ENCODE data around the gene SLC25A42.
"Not testable (repeated sequence)": the region's sequence is repeated elsewhere in the genome, so short reads cannot be mapped to it uniquely, and the experiment has no call there.

SLC25A42 gene

GRCh38 chr19:19063183-19064097 lies at the start of gene SLC25A42:
TSS of gene SLC25A42 (plus strand) at chr19:19063994. CDS start at chr19:19096125, 32,131 bp downstream.
- peak; percentile 98 for DNase-seq

GRCh38 chr19:19021115-19021514 lies 42.7 kb upstream of the SLC25A42 start:
- no peak for DNase-seq

GRCh38 chr19:19022380-19022961 lies 41.3 kb upstream of the SLC25A42 start:
- DNase-seq, result no peak

GRCh38 chr19:19023376-19023775 lies 40.4 kb upstream of the SLC25A42 start:
- not testable (repeated sequence) for DNase-seq

GRCh38 chr19:19025861-19026260 lies 37.9 kb upstream of the SLC25A42 start:
- DNase-seq, result no peak

- no peak for DNase-seq
These were observed 37.4 kb upstream of the SLC25A42 start for GRCh38 chr19:19026299-19026971.

GRCh38 chr19:19027228-19027627 lies 36.6 kb upstream of the SLC25A42 start:
- DNase-seq, result no peak

GRCh38 chr19:19028526-19028925 lies 35.3 kb upstream of the SLC25A42 start:
- DNase-seq, result no peak

GRCh38 chr19:19031891-19032290 lies 31.9 kb upstream of the SLC25A42 start:
- no peak for DNase-seq

- DNase-seq, result peak; percentile 47
These were observed 31.2 kb upstream of the SLC25A42 start for GRCh38 chr19:19032420-19033175.

GRCh38 chr19:19033176-19033425 lies 30.7 kb upstream of the SLC25A42 start:
- no peak for DNase-seq

GRCh38 chr19:19033426-19034203 lies 30.2 kb upstream of the SLC25A42 start, which contains the start of the genes ARMC6 and SUGP2:
TSS of gene ARMC6 (plus strand) at chr19:19033603. CDS start at chr19:19034210, 607 bp downstream.
TSS of gene SUGP2 (minus strand) at chr19:19033517. CDS start at chr19:19031071, 2,446 bp downstream.
- DNase-seq, result peak; percentile 56

- DNase-seq, result peak; percentile 54
These were observed 29.6 kb upstream of the SLC25A42 start for GRCh38 chr19:19034204-19034624.

- no peak for DNase-seq
These were observed 23.9 kb upstream of the SLC25A42 start for GRCh38 chr19:19039901-19040300.

GRCh38 chr19:19040417-19040816 lies 23.4 kb upstream of the SLC25A42 start:
- no peak for DNase-seq

- DNase-seq, result no peak
These were observed 21.0 kb upstream of the SLC25A42 start for GRCh38 chr19:19042732-19043280.

GRCh38 chr19:19043481-19043880 lies 20.3 kb upstream of the SLC25A42 start:
- no peak for DNase-seq

- DNase-seq, result no peak
These were observed 19.9 kb upstream of the SLC25A42 start for GRCh38 chr19:19043881-19044280.

- no peak for DNase-seq
These were observed 14.4 kb upstream of the SLC25A42 start for GRCh38 chr19:19049406-19049805.

GRCh38 chr19:19050104-19050503 lies 13.7 kb upstream of the SLC25A42 start:
- no peak for DNase-seq

- no peak for DNase-seq
These were observed 13.1 kb upstream of the SLC25A42 start for GRCh38 chr19:19050731-19051130.
